GM21528 (cell line): ENCODE data around the gene ANKRD65.
"Not testable (repeated sequence)": the region's sequence is repeated elsewhere in the genome, so short reads cannot be mapped to it uniquely, and the experiment has no call there.

Source experiments
- ATAC-seq: cut with Tn5 transposase; IDR thresholded peaks from one replicate; pipeline ENCODE4 v1.9.1; 2021; ENCODE audit warnings: mild to moderate bottlenecking, moderate library complexity; ENCODE audit not compliant: unreplicated experiment, low FRiP score

The ANKRD65 gene

DNA sequence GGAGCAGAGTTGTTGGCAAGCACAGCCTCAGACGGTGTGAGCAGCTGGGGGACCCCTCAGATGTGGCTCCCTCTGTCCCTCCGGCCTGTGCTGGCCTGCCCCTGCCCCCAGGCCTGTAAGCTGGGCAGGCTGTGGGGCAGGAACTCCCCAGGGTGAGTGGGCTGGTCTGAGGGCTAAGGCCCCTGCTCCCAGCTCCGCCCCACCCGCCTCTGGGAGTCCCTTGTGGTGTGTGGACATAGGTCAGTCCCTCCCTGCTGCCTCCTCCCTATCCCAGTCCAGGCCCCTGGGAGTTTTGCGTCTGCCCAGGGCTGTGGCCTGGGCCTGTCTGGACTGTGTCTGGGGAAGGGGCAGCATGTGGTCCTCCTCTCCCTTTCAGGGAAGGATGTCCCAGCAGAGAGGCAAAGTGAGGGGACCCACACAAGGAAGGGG lies 10.8 kb upstream of the ANKRD65 start:
- ATAC-seq, result no peak

DNA sequence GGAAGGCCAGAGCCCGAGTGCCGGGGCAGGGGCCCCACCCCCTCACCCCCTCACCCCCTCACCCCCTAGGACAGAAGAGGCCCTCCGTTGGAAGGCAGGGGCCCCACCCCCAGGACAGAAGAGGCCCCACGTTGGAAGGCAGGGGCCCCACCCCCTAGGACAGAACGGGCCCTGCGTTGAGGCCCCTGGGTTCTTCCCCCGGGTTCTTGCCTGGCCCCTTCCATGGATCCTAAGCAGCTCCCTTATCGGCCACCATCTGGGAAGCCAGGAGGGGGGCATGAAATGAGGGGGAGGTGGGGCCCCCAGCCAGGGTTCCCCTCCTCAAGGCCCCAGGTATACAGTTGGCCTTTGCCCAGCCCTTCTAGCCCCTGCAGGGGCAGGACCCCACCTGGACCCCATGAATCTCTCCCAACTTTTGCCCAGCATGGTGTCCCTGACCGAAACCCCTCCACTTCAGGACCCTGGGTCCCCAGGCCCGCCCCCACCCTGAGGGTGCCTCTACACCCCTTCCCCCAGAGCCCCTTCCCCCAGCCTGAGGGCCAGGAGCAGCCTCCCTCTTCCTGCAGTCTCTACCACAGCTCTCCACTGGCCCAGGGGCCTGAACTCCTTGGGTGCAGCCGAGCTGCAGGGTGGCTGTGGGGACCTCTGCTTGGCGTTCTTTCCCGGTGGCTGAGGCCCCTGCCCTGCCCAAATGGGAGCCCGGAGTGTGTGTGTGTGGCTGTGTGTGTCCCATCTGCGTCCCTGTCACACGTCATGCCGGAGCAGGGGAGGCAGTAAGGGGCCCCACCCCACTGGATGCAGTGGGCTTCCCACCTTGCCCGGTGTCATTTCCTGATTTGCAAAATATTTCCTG lies 10.1 kb upstream of the ANKRD65 start:
- no peak for ATAC-seq

- ATAC-seq, result no peak
Measured at GRCh38 chr1:1430114-1430982, 9.3 kb upstream of the ANKRD65 start.

- ATAC-seq, result no peak
Measured at GRCh38 chr1:1429671-1430073, 8.6 kb upstream of the ANKRD65 start.

- ATAC-seq, result not testable (repeated sequence)
Measured at GRCh38 chr1:1428967-1429366, 7.9 kb upstream of the ANKRD65 start.

DNA sequence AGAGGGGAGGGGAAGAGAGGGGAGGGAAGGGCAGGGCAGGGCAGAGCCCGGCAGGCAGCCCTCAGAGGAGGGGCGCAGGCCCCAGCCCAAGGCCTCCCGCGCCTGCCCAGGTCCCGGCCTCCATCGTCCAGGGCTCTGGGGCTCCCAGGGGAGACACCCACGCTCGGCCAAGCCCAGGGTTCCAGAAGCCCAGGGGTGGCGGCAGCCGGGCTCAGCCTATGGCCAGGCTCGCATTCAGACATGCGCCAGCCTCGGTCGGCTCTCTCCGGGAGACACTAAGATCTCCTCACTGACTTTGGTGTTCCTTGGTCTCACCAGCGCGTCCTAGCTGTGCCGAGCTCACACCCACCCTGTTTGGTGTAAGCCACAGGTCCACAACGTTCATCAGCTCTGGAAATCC lies 7.1 kb upstream of the ANKRD65 start:
- no peak for ATAC-seq

DNA sequence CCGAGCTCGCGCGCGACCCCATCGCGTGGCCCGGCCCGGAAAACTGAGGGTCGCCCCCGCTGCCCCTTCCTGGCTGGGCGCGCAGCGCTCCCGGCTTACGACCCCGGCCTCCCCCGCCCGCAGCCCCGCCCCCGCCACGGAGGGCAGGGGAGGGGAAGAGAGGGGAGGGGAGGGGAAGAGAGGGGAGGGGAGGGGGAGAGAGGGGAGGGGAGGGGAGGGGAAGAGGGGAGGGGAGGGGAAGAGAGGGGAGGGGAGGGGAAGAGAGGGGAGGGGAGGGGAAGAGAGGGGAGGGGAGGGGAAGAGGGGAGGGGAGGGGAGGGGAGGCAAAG lies 6.7 kb upstream of the ANKRD65 start:
- ATAC-seq, result no peak

DNA sequence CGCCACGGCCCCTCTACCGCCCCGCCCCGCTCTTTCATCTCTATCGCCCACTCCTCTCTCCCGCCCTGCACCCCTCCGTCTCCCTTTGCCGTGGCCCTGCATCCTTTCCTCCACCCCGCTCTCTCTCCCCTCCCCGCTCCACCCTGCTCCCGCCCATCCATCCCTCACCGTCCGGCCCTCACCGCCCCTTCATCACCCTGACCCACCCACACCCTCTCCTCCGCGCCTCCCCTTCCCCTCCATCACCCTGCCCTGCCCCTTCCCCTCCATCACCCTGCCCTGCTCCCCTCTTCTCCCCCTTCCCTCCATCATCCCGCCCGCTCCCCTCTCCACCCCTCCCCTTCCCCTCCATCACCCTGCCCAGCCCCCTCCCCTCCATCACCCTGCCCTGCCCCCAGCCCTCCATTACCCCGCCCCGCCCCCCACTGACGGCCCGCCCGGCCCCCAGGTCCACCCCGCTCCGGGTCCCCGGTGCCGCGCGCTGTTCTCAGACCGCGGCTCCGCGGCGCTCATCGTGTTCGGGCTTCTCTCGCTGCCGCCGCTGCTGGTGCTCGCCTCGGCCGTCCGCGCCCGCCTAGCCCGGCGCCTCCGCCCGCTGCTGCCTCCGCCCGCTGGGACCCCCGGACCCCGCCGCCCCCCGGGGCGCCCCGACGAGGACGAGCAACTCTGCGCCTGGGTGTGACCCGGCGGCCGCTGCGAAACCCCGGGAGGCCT lies 6.2 kb upstream of the ANKRD65 start:
- ATAC-seq, result no peak

DNA sequence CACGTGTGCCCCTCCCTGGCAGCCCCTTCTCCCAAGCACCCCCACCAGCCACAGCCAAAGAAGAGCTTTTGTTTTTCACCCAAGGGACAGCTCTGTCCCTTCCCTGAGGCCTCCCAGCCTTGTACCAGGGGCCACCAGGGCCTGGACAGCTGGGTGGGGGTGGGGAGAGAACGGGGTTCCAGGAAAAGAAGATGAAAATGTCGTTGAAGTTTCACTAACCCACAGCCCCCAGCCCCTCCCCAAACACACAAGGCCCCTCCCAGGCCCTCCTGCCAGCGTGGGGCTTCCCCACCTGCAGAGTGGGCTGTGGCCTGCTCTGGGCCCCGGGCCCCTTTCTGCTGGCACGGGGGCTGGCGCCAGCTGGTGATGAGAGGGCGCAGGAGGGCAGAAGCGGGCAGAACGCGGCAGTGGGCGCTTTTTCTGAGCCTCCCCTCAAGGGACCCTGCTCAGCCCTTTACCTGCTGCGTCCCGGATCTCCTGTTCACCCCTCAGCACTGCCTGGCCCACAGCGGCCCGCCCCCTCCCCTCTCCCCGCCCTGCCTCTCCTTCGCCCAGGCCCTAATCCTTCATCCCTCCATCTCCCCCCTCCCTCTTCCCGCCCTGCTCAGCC lies 5.5 kb upstream of the ANKRD65 start:
- no peak for ATAC-seq

DNA sequence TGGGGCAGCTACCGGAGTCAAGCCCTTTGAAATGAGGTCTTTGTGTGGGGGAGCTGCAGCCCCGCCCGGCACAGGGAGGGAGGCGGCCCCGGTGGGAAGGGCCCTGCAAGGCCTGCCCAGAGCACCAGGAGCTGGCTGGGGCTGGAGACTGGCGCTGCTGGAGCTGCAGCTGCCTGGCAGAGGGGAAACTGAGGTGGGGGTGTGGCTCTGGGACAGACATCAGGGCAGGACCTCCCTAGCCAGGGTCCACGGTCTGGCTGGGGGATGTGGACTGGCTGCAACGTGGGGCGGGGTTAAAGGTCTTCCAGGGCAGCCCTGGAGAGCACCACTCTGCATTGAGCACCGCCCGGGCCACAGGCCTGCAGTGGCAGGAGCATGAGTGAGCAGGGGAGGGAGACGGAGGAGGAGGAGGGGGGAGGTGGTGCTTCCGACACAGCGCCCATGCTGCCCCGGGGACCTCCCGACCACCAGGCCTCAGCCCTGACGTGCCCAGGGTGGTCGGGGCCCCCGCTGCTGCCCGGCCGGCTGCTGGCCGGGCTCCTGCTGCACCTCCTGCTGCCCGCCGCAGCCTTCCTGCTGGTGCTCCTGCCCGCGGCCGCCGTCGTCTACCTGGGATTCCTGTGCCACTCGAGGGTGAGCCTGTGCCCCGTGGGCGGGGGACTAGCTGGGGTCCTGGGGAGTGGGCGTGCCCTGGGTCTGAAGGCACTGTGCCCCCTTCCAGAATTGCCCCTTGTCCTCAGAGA lies 4.8 kb upstream of the ANKRD65 start:
- ATAC-seq, result no peak

- no peak for ATAC-seq
Measured at GRCh38 chr1:1425426-1425752, 4.3 kb upstream of the ANKRD65 start.

DNA sequence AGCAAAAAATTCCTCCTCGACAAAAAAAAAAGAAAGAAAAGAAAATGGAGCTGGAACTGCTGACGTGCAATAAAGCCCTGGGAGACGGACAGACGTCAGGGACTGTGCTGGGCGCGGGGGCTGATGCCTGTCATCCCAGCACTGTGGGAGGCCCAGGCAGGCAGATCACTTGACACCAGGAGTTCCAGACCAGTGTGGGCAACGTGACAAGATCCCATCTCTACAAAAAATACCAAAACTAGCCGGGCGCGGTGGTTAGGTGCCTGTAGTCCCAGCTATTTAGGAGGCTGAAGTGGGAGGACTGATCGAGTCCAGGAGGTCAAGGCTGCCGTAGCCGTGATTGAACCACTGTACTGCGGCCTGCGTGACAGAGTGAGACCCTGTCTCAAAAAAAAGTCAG lies 3.6 kb upstream of the ANKRD65 start:
- no peak for ATAC-seq

- ATAC-seq, result no peak
Measured at GRCh38 chr1:1423245-1423597, 2.1 kb upstream of the ANKRD65 start.

- ATAC-seq, result no peak
Measured at GRCh38 chr1:1422465-1423244, 1.6 kb upstream of the ANKRD65 start.

DNA sequence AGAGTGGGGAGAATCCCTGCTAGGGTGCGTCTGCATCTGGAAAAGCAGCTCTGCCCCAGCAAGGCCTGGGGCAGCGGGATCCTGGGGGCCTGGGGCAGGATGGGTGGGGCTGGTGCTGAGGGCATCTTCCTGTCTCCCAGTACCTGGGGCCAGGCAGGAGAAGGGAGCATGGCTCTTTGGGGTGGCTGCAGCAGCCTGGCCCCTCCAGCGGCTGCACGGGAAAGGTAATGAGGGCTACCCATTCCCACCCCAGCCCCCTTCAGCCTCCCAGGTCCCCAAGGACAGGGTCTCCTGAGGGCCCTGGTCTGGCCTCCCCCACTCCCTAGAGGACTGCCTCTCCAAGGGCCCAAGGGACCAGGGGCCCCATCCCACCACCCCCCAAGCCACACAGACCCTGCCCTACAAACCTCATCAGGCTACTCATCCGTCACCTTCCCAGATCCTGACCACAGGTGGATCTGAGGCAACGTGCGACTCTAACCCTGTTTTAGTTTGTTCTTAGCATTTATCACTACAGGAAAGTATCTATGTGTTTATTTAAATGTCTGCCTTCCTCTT lies 910 bp upstream of the ANKRD65 start:
- ATAC-seq, result no peak

DNA sequence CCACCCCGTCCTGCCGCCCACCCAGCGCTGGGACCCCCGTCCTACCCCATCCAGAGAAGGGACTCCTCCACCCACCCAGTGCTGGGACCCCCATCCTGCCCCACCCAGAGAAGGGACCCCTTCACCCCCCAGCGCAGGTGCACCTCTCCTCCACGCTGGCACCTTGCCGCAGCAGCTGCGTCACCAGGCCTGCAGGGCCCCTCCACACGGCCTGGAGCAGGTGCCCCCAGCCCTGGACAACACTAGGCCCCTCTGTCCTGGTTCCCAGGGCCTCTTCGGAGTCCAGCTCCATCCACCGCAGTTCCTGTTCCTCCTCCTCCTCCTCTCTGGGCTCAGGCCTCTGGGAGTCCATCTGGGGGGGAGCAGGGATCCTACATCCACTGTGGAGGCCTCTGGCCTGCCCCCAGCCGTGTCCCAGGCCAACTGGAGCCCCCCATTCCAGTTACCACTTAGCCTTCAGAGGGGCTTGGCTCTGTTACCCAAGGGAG lies 378 bp downstream of the ANKRD65 start:
- no peak for ATAC-seq

DNA sequence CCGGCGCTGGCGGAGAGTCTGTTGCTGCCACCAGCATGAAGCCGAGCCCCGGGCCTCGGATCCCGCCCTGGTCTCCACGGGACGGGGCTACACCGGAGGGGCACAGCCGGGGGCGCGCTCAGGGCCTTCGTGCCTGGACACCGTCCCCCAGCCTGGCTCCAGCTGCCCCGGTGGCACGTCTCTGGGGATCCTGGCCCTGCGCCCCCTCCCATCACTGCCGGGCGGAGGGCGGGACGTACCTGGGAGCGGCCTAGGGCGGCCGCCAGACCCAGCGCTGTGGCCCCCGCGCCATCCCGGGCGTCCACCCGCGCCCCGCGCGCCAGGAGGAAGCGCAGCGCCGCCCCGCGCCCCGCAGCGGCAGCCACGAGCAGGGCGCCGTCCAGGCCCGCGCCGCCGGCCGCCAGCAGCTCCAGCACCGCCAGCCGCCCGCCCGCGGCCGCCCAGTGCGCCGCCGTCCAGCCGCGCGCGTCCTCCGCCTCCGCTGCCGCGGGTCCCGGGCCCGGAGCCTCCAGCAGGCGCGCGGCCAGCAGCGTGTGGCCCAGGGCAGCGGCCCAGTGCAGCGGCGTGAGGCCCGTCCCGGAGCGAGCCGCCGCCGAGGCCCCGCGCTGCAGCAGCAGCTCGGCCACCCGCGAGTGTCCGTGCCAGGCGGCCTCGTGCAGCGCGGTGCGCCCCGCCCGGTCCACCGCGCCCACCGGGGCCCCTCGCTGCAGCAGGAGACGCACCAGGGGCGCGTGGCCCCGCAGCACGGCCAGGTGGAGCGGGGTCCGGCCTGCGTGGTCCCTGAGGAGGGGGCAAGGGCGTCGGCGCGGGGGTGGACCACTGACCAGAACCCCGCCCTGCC lies 1.0 kb downstream of the ANKRD65 start:
- ATAC-seq, result no peak

GRCh38 chr1:1419363-1419812 lies 1.7 kb downstream of the ANKRD65 start:
- ATAC-seq, result no peak
